Brain pericyte (primary cell): ENCODE results near the gene CATSPER3.

Experiments used
- DNase-seq: peaks from one replicate; pipeline ENCODE4 v3.0.0-alpha.2; 2012; ENCODE audit warnings: low read depth, low spot score

The CATSPER3 gene

DNA sequence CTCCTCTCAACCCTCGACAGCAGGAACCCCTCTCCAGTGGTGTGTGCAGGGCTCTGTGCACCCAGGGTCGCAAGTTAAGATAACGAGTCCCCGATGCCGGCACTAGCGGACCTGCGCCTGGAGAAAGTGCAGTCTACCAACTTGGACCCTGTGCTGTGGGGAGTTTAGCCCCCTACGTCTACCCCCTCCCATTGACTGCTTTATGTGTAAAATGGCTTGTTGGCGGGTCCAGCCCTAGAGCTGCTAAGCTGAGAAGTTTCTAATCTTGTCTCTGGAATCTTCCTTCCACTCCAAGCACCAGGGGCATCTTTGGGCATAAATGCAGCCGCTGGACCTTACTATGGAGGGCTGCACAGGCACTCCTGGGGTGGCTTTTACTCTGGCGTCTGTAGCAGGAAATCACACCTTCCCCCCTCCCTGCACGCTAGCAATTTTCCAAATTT lies 73.5 kb downstream of the CATSPER3 start:
- DNase-seq: no peak

DNA sequence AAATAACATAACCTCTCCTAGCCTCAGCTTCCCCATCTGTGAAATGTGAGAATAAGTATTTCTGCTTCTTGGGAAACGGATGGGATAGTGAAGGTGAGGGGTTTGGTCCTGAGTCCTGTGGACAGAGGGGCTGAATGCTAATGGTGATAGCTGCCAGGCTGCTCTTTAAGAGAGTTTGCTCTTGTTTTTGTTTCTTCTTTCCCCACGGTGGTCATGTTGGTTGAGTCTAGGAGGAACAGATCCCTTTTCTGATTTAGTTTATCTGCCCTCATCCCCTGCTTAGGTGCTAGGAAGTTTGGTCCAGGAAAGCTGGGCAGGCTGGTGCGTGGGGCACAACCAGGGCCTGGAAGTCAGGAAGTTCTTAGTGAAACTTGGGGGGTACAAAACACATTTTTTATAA lies 74.0 kb downstream of the CATSPER3 start:
- DNase-seq: no peak

GRCh38 chr5:135042595-135042994 lies 74.9 kb downstream of the CATSPER3 start:
- DNase-seq: no peak

GRCh38 chr5:135045488-135045887 lies 77.8 kb downstream of the CATSPER3 start:
- no peak for DNase-seq

DNA sequence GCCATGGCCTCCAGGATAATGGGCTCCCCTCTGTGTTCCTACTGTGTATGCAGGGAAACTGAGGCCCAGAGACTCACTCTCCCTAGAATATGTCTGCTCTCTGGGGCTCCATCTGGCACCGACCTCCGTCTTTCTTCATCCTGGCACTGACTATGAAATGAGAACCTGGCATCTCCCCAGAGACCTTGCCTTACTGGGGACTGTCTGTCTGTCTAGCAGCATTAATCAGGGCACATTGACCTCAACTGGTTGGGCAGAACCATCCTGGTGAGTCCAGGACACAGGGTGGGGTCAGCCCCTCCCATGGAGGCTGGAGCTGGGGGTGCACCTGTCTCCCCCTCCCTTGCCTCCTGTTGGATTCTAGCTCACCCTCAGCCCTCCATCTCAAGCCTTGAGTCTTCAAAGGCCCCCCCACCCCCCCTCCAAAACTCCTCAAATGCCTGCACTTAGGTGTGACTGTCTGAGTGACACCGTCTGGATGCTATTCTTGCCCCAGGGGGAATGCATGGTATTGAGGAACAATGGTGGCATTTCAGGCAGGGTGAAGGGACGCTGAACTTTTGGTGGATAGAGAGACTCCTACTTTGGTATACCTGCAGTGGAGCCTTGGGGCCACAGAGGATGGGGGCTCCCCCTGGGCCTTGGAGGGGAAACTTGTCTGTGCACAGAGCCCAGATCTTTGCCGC lies 79.1 kb downstream of the CATSPER3 start:
- no peak for DNase-seq

- no peak for DNase-seq
Observed at GRCh38 chr5:135047347-135047695, 79.6 kb downstream of the CATSPER3 start.

GRCh38 chr5:135048286-135048685 lies 80.6 kb downstream of the CATSPER3 start:
- no peak for DNase-seq

- DNase-seq: no peak
Observed at GRCh38 chr5:135048930-135049329, 81.2 kb downstream of the CATSPER3 start.

DNA sequence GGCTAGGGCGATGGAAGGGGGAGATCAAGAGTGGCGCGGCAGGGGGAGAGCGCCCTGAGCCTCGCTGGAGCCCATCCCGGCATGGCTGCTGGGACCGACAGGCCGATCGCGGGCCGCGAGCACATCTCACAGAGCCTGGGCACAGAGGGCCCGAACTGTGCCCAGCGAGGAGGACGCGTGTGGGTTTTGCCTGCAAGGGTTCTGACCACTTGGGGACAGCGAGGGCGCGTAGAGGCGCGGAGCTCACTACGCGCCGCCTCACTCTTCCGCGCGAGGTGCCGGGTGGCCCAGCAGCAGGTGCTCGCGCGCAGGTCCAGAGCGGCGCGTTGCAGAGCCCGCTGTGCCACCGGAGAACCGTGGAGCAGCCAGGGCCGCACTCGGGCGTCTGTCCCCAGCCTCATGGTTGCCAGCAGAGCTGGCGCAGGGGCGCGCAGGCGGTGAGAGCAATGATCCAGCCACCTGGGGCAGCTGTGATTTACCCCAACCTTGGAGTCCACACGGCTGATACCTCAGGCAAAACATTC lies 82.6 kb downstream of the CATSPER3 start:
- DNase-seq: no peak

- no peak for DNase-seq
Observed at GRCh38 chr5:135051399-135051798, 83.7 kb downstream of the CATSPER3 start.

DNA sequence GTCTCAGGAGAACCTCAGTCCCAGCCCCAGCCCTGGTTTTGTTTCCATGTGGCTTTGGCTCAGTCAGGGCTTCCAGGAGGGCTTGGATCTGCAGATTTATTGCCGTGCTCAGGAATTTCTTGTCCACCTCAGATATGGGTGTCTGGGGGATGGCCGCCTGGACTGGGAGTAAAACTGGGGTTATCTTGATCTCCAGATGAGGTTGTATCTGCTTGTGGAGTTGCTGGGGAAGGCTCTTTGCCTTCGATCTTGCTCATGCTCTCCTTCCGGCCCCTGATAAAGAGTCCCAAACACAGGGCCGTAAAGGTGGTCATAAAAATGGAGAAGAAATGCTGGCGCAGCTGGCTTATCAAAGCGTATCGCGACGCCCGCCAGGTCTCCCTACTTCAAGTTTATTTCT lies 84.2 kb downstream of the CATSPER3 start:
- no peak for DNase-seq

DNA sequence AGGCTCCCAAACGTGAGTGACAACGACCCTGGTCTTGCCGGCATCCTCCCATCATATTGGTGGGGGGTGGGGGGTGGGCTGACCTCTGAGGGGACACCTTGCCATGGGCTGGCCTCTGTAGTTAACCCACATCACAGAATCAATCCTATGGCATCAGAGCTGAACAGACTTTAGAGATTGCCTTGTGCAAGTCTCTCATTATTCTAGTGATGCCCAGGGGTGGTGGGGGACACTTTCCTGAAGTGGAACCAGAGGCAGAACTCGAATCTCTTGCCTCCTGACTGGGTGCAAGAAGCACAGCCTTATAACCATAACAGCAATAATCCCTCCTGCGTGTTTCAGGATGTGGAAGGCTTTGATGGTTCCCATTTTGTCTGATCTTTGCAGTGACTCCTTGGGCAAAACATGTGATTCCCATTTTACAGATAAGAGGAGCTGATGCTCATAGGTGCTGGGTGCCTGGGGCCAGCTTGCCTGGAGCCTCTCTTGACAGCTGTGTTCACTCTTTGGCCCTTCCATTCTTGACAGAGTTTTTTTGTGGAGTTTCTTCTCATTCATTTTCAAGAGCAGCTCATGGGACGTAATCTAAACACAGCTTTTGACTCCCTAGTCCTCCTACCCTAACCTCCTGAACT lies 84.9 kb downstream of the CATSPER3 start:
- DNase-seq: no peak

- no peak for DNase-seq
Observed at GRCh38 chr5:135053278-135053677, 85.6 kb downstream of the CATSPER3 start.

GRCh38 chr5:135053989-135054388 lies 86.3 kb downstream of the CATSPER3 start:
- DNase-seq: no peak

DNA sequence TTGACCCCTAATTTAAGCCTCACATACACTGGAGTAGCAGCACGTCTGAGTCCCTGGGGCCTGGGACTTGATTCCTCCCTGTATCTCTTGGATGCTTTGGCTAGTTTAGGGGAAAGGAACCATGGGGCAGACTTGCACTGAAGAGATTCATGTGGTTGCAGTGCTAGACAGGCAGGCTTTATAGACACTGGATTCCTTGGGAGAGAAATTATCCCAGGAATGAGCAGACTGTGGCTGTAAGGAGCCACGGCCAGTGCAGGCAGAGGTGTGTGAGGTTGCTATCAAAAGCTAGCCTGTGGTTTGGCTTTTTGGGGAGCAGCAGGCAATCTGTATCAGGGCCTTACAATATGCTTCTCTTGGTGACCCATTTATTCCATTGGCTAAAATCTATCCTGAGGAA lies 86.8 kb downstream of the CATSPER3 start:
- no peak for DNase-seq

DNA sequence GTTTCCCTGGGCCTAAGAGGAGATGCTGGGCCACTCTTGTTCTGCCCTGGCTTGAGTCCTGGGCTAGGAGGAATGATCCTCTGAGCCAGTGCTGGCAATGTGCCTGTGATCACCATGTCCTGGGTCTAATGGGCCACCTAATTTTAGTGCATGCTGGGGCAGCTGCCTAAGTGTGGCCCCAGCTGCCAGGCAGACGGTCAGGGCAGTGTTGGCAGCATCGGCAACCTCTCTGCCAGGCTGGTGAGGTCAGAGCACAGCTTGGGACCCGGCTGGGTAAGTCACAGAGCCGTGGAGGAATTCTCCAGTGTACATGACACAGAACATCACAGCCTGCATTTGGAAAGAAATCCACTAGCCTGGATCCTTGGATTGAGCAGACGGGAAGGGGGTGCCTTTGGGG lies 87.7 kb downstream of the CATSPER3 start:
- DNase-seq: no peak

- no peak for DNase-seq
Observed at GRCh38 chr5:135056316-135057030, 88.8 kb downstream of the CATSPER3 start.

DNA sequence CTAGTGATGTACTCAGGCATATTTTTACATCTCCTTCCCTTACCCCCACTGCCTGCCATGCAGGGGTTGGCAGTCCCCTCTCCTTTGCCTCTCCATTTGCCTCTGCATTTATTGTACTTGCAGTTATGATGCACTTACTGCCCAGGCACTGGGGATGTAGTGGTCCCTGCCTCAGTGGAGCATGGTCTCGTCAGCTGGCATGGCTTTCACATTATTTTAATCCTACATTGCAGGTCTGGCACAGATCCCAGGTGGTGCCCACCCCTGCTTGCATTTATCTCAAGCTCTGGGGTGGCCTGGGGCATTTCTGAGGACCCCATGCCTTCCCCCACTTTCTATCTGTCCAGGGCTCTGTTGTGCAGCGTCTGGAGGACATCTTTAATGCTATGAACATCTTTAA lies 89.5 kb downstream of the CATSPER3 start:
- DNase-seq: no peak

DNA sequence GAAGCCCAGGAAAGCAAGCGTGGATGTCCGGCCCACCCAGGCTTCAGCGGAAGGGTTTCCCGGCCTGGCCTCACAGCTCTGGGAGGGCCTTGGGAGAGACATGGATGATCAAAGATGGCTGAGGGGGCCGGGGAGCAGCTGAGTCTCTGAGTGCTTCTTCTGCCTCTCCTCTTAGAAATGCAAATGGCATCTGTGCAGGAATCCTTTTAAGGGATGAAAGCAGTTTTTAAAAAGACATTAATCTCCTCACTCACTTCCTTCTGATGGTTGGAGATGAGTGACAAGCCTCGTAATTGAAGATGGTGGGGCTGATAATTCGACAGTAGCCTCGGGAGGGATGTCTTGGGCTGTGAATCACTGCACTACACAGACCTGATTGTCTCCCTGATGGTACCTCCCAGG lies 90.6 kb downstream of the CATSPER3 start:
- DNase-seq: no peak

GRCh38 chr5:135059000-135059923 lies 91.6 kb downstream of the CATSPER3 start:
- DNase-seq: no peak

DNA sequence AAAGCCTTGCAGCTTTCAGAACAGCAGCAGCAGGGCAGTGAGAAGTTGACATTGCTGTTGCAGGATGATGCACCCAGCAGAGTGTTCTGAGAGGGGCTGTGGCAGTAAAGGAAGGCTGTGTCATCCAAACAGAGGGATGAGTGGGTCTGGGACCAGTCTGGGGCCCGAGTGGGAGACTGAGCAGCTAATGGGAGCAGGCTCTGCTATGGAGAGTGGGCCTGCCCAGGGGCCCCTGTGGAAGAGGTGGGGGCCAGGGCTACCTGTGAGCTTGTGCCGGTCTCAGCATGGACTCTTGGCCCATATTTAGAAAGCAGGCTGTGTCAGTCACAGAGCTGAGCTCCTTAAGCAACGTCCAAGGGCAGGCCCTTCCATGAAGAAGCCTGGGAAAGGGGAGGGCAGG lies 92.3 kb downstream of the CATSPER3 start:
- DNase-seq: no peak

- no peak for DNase-seq
Observed at GRCh38 chr5:135061001-135061400, 93.3 kb downstream of the CATSPER3 start.
